SK-N-SH treated with all-trans-retinoic acid at 6 μM for 48 hours (cell line): Measurements from ENCODE around the gene ARHGAP26.

ENCODE experiments used
- ATAC-seq: fragments of 200-7000 bp; cut with Tn5 transposase; 3 replicates; pipeline ENCODE4 v1.9.1; 2020; ENCODE audit warnings: mild to moderate bottlenecking, moderate library complexity
- ARNTL ChIP-seq: fragments of 450-650 bp; formaldehyde crosslinking; IDR thresholded peaks from 2 replicates; pipeline ENCODE4 v1.5.0; 2020; ENCODE audit warnings: low read depth, mild to moderate bottlenecking, moderate library complexity, borderline replicate concordance
- BACH2 ChIP-seq: fragments of 250-450 bp; sonication (Bioruptor Pico); IDR thresholded peaks from 2 replicates; pipeline ENCODE4 v1.9.0; 2021; ENCODE audit warnings: mild to moderate bottlenecking, borderline replicate concordance
- CREB5 ChIP-seq: fragments of 250-450 bp; sonication (Bioruptor Pico); IDR thresholded peaks from 2 replicates; pipeline ENCODE4 v1.5.1; 2020; ENCODE audit warnings: low read depth, mild to moderate bottlenecking, moderate library complexity
- CSDC2 ChIP-seq: fragments of 250-450 bp; sonication (Bioruptor Pico); IDR thresholded peaks from 2 replicates; pipeline ENCODE4 v1.5.0; 2020; ENCODE audit warnings: mild to moderate bottlenecking, moderate library complexity
- CSRNP3 ChIP-seq: fragments of 250-450 bp; sonication (Bioruptor Pico); IDR thresholded peaks from 2 replicates; pipeline ENCODE4 v1.5.1; 2021; ENCODE audit warnings: mild to moderate bottlenecking, moderate library complexity
- ESRRG ChIP-seq: fragments of 250-450 bp; sonication (Bioruptor Pico); IDR thresholded peaks from 2 replicates; pipeline ENCODE4 v1.6.1; 2021; ENCODE audit warnings: mild to moderate bottlenecking
- GLIS3 ChIP-seq: fragments of 250-450 bp; sonication (Bioruptor Pico); IDR thresholded peaks from 2 replicates; pipeline ENCODE4 v1.5.0; 2020; ENCODE audit warnings: mild to moderate bottlenecking, moderate library complexity
- ISL1 ChIP-seq: fragments of 250-450 bp; sonication (Bioruptor Pico); IDR thresholded peaks from 2 replicates; pipeline ENCODE4 v2.1.2; 2022; ENCODE audit warnings: mild to moderate bottlenecking, moderate library complexity
- OSR1 ChIP-seq: fragments of 250-450 bp; sonication (Bioruptor Pico); IDR thresholded peaks from 2 replicates; pipeline ENCODE4 v1.8.0; 2022; ENCODE audit warnings: moderate library complexity, mild to moderate bottlenecking, inconsistent platforms
- POU6F1 ChIP-seq: fragments of 250-450 bp; sonication (Bioruptor Pico); IDR thresholded peaks from 2 replicates; pipeline ENCODE4 v1.8.0; 2021; ENCODE audit warnings: low read depth, mild to moderate bottlenecking, moderate library complexity, borderline replicate concordance
- PPARA ChIP-seq: fragments of 250-450 bp; sonication (Bioruptor Pico); IDR thresholded peaks from 2 replicates; pipeline ENCODE4 v1.5.0; 2020; ENCODE audit warnings: mild to moderate bottlenecking, borderline replicate concordance
- RARB ChIP-seq: fragments of 250-450 bp; sonication (Bioruptor Pico); IDR thresholded peaks from 2 replicates; pipeline ENCODE4 v1.8.0; 2021; ENCODE audit warnings: mild to moderate bottlenecking, moderate library complexity
- SNAI2 ChIP-seq: fragments of 250-450 bp; sonication (Bioruptor Pico); IDR thresholded peaks from 2 replicates; pipeline ENCODE4 v1.5.0; 2020; ENCODE audit warnings: mild to moderate bottlenecking, moderate library complexity
- TCF4 ChIP-seq: fragments of 250-450 bp; sonication (Bioruptor Pico); IDR thresholded peaks from 2 replicates; pipeline ENCODE4 v1.8.0; 2021; ENCODE audit warnings: mild to moderate bottlenecking, moderate library complexity, borderline replicate concordance
- TOX ChIP-seq: fragments of 250-450 bp; sonication (Bioruptor Pico); IDR thresholded peaks from 2 replicates; pipeline ENCODE4 v1.8.0; 2021; ENCODE audit warnings: mild to moderate bottlenecking, moderate library complexity, borderline replicate concordance
- TSHZ2 ChIP-seq: fragments of 250-450 bp; sonication (Bioruptor Pico); IDR thresholded peaks from 2 replicates; pipeline ENCODE4 v1.5.0; 2020; ENCODE audit warnings: mild to moderate bottlenecking, moderate library complexity
- ZC3H10 ChIP-seq: fragments of 250-450 bp; sonication (Bioruptor Pico); IDR thresholded peaks from 2 replicates; pipeline ENCODE4 v1.5.1; 2021; ENCODE audit warnings: mild to moderate bottlenecking, moderate library complexity
- ZFP3 ChIP-seq: fragments of 250-450 bp; sonication (Bioruptor Pico); IDR thresholded peaks from 2 replicates; pipeline ENCODE4 v1.5.0; 2020; ENCODE audit warnings: mild to moderate bottlenecking, moderate library complexity
- ZFP30 ChIP-seq: fragments of 450-650 bp; formaldehyde crosslinking; IDR thresholded peaks from 2 replicates; pipeline ENCODE4 v1.5.0; 2022; ENCODE audit warnings: mild to moderate bottlenecking, moderate library complexity
- ZNF565 ChIP-seq: fragments of 450-650 bp; formaldehyde crosslinking; conservative IDR thresholded peaks from 2 replicates; pipeline ENCODE4 v1.5.0; 2020; ENCODE audit warnings: low read depth, mild to moderate bottlenecking, moderate library complexity
- ZNF70 ChIP-seq: fragments of 450-650 bp; formaldehyde crosslinking; IDR thresholded peaks from 2 replicates; pipeline ENCODE4 v1.5.0; 2020; ENCODE audit warnings: mild to moderate bottlenecking, moderate library complexity
- ZNF8 ChIP-seq: fragments of 450-650 bp; formaldehyde crosslinking; IDR thresholded peaks from 2 replicates; pipeline ENCODE4 v1.5.0; 2020; ENCODE audit warnings: mild to moderate bottlenecking, moderate library complexity

Gene ARHGAP26

GRCh38 chr5:143111799-143112198 lies 341.6 kb downstream of the ARHGAP26 start:
- no peak for TF ChIP-seq CSRNP3
- TF ChIP-seq ZFP3 (CRISPR knock-in tag): no peak
- no peak for TF ChIP-seq ISL1 (CRISPR knock-in tag)
- TF ChIP-seq BACH2 (CRISPR knock-in tag): no peak
- TF ChIP-seq, all 23 proteins: peak for 0
- no peak for ATAC-seq

- TF ChIP-seq OSR1 (no peak), ESRRG (no peak), ZNF565 (CRISPR knock-in tag) (no peak), TCF4 (no peak), ZC3H10 (CRISPR knock-in tag) (no peak), SNAI2 (CRISPR knock-in tag) (no peak), POU6F1 (CRISPR knock-in tag) (no peak), CREB5 (CRISPR knock-in tag) (no peak), ZFP3 (CRISPR knock-in tag) (no peak), TSHZ2 (CRISPR knock-in tag) (no peak), ZNF8 (CRISPR knock-in tag) (no peak), PPARA (CRISPR knock-in tag) (no peak), CSDC2 (no peak), BACH2 (CRISPR knock-in tag) (no peak), RARB (CRISPR knock-in tag) (no peak), CSRNP3 (no peak), ARNTL (CRISPR knock-in tag) (no peak), GLIS3 (CRISPR knock-in tag) (no peak), ZNF70 (CRISPR knock-in tag) (no peak), ISL1 (CRISPR knock-in tag) (no peak)
- ATAC-seq: no peak
Observed at GRCh38 chr5:143113461-143113860, 343.3 kb downstream of the ARHGAP26 start.

- ATAC-seq: no peak
- no peak for TF ChIP-seq ESRRG
- no peak for TF ChIP-seq TOX
- no peak for TF ChIP-seq ZFP3 (CRISPR knock-in tag)
- TF ChIP-seq SNAI2 (CRISPR knock-in tag): no peak
- no peak for TF ChIP-seq CSRNP3
- no peak for TF ChIP-seq ZNF565 (CRISPR knock-in tag)
- no peak for TF ChIP-seq BACH2 (CRISPR knock-in tag)
- no peak for TF ChIP-seq ZNF70 (CRISPR knock-in tag)
- TF ChIP-seq TSHZ2 (CRISPR knock-in tag): no peak
- no peak for TF ChIP-seq TCF4
- no peak for TF ChIP-seq POU6F1 (CRISPR knock-in tag)
- no peak for TF ChIP-seq OSR1
- TF ChIP-seq GLIS3 (CRISPR knock-in tag): no peak
- TF ChIP-seq PPARA (CRISPR knock-in tag): no peak
- no peak for TF ChIP-seq ZFP30 (CRISPR knock-in tag)
Observed at GRCh38 chr5:143114481-143114880, 344.3 kb downstream of the ARHGAP26 start.
